Inflammatory macrophage treated with lipopolysaccharide for 1 hour (primary cell): ENCODE results near the gene NCKAP5L.
"Not testable (repeated sequence)": the region's sequence is repeated elsewhere in the genome, so short reads cannot be mapped to it uniquely, and the experiment has no call there.

Experiments
- DNase-seq, 2 donors: peaks; one replicate each; pipeline ENCODE4 v3.0.0-alpha.2; 2020 to 2022

The NCKAP5L gene, protein sequence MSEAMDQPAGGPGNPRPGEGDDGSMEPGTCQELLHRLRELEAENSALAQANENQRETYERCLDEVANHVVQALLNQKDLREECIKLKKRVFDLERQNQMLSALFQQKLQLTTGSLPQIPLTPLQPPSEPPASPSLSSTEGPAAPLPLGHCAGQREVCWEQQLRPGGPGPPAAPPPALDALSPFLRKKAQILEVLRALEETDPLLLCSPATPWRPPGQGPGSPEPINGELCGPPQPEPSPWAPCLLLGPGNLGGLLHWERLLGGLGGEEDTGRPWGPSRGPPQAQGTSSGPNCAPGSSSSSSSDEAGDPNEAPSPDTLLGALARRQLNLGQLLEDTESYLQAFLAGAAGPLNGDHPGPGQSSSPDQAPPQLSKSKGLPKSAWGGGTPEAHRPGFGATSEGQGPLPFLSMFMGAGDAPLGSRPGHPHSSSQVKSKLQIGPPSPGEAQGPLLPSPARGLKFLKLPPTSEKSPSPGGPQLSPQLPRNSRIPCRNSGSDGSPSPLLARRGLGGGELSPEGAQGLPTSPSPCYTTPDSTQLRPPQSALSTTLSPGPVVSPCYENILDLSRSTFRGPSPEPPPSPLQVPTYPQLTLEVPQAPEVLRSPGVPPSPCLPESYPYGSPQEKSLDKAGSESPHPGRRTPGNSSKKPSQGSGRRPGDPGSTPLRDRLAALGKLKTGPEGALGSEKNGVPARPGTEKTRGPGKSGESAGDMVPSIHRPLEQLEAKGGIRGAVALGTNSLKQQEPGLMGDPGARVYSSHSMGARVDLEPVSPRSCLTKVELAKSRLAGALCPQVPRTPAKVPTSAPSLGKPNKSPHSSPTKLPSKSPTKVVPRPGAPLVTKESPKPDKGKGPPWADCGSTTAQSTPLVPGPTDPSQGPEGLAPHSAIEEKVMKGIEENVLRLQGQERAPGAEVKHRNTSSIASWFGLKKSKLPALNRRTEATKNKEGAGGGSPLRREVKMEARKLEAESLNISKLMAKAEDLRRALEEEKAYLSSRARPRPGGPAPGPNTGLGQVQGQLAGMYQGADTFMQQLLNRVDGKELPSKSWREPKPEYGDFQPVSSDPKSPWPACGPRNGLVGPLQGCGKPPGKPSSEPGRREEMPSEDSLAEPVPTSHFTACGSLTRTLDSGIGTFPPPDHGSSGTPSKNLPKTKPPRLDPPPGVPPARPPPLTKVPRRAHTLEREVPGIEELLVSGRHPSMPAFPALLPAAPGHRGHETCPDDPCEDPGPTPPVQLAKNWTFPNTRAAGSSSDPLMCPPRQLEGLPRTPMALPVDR (N-terminal part only)

DNA sequence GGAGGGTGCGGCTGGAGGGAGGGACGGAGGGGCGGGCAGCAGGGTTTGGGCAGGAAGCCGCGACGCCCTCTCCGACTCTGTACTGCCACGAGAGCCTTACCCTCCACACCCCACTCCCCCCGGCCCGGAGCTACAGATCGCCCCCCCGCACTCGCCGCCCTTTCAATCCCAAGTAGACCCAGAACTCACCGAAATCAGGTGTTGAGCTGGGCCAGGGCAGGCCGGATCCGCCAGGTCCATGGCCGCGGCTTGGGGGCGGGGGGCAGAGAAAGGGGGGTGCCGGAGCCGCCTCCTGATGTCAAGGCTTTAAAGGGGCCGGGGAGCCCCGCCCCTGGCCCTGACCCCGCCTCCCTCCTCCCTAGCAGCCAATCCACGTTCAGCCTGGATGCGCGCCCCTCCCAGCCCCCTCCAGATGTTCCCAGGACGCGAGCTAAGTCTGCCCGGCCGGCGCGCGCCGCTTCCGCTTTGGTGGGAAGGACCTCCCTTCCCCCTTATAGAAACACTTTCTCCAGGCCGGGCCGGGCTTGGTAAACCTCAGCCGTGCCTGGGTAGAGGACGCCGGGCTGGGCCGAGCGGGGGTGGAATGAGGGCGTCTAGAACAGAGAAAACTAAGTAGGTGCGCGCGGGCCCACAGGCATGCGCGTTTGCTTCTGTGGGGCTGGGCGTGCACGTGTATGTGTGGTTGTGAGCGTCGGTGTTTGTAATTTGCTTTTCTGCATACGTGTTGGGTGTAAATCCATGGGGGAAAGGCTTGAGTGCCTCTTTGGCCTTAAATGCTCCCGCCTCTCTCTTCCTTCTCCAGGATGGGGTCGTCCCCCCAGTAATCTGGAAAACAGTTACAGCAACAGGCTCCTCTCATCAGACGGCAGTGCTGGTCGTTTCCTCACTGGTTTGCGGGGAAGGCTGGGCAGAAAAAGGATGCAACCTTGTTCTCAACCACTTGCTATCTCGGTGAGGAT lies at the start of gene NCKAP5L:
TSS of gene NCKAP5L (minus strand) at position 281 of the 959 bp plus-strand sequence. CDS start 24,369 bp downstream, outside the sequence.
- DNase-seq: peak; percentile 92 to 97

DNA sequence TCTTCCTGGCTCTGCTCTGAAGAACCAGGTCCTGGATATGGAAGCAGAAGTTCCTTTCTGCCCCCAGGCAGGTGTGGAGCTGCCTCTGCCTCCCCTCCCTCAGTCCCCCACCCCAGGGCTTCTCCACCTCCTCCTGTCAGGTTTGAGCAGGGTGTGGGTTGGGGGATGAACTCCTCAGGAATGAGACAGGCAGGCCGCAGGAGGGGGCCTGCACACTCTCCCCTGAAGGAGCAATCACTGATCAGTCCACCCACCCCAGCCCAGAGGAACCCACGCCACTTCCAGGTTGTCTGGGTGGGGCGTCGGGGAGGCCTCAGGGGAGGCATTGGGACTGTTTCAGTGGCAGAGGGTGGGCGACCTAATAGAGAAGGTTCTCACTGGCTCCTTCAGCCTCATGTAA lies 48.9 kb upstream of the NCKAP5L start:
- DNase-seq: no peak

DNA sequence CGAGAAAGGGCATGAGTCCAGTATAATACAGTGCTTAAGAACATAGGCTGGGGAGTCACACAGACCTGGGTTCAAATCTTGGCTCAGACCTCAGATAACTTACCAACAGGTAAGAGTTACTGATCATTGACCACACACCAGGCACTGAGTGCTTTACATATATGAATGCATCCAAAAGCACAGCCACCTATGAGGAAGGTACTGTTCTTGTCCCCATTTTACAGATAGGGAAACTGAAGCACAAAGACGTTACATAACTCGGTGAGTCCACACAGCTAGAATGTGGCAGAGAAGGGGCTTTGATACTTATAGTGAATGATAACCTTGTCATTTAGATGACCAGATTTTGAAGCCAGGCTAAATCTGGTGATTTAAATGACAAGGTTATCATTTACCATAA lies 47.9 kb upstream of the NCKAP5L start:
- DNase-seq: no peak

DNA sequence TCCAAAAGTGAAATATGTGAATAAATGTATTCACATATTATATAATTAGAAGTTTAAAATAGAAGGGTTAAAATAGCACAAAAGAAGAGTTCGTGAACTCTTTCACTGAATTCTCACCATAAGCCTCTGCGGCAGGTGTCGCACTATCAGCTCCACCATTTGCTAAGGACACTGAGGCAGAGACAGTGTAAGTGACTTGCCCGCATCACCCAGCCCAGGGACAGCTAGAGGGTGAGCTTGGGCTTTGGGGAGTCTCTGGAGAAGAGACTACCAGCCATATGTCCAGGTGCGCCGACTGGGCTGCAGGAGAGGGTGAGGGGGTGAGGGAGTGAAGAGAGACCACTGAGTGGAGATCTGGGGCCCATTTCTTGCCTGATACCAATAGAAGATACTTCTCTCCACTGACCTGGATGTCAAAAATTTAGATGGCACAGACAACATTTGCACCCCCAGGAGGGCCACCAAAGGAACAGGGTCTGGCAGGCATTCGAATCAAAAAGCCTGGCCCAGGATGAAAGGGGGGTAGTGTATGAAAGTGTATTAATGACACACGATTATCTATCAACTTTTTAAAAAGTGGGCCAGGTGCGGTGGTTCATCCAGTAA lies 47.0 kb upstream of the NCKAP5L start:
- no peak for DNase-seq

DNA sequence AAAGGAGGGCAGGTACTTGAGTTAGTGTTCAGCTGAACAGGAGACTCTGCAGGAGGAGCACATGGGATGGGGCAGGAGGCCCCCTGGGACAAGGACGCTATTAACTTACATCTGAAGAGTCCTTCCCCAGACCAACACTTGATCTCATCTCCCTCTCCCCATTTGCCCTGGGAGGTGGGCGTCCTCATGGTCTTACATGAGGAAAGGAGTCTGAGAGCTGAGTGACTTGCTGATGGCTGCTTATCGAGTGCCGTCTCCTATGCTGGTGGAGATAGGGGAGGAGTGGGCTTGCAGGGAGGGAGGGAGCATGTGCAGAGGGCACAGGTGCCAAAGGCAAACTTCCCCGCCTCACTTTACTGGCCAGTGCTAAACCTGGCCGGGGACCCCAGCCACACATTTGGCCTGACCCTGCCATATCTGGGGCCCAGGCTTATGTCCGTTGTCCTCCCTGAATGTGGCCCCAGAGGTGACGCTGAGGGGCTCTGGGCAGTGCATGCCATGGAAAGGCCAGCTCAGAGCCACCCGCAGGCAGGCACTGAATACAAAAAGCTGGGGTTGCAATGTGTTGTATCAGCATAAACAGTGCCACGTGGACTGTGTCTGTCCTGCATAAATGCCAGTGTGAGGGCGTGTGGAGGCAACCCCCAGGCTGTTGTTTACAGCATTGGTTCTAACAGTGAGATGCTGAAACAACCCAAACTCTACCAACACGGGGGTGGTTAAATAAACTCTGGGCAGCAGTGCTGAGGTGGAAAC lies 46.1 kb upstream of the NCKAP5L start:
- DNase-seq: no peak

DNA sequence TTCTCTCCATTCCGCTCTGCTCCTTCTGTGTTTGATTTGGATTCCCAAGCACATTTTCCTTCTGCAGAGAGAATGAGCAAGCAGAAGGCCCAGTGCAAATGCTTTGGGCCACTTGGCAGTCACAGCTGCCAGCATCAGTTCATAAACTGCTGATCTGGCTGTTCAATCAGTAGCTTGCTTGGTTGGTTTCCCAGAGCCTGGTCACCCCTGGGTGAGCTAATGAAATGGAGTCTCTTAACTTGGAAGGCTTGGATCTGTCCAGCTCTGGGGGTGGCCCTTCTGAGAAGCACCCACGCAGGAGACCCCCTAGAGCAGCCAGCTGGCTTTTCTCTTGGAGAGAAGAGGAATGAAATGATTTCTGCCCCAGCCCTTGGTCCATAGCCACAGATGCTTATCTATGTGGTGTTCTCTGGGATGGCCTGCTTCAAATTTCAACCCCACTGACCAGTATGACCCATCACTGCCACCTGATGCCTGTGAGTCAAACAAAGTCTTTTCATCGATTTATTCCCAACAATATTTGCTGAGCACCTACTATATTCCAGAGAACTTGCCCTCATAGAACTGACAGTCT lies 45.2 kb upstream of the NCKAP5L start:
- DNase-seq: no peak

DNA sequence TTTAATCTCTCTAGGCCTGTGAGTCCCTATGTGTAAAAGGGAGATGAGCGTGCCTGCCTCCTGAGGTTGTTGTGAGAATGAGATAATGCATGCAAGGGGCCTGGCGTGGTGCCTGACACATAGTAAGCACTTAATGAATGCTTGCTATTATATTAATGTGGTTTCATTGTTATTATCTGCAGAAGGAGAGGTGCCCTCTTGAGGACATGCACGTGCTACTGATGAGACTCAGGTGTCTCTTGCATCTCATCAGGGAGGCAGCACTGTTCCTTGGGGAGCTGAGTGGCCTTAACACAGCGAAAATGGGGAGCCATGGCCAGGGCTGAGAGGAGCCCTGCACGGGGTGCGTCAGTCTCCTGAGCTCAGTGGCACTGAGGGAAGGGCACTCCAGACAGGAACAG lies 44.6 kb upstream of the NCKAP5L start:
- no peak for DNase-seq

DNA sequence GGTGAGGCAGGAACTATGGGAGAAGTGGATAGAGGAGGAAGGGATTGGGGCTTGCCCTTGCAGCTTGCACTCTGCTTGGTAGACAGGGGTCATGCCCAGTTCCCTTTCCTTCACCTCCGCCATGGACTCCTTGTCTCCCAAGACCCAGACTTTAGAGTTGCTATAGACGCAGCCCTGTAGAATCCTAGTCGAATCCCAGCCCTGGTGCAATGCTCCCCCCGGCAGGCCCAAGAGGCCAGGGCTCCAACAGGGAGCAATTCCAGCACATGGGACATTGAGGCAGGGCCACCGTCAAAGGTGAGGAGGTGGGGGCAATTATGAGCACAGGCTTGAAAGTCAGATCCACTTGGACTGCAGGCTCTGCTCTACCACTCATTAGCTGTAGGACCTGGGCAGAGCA lies 44.2 kb upstream of the NCKAP5L start:
- DNase-seq: no peak

DNA sequence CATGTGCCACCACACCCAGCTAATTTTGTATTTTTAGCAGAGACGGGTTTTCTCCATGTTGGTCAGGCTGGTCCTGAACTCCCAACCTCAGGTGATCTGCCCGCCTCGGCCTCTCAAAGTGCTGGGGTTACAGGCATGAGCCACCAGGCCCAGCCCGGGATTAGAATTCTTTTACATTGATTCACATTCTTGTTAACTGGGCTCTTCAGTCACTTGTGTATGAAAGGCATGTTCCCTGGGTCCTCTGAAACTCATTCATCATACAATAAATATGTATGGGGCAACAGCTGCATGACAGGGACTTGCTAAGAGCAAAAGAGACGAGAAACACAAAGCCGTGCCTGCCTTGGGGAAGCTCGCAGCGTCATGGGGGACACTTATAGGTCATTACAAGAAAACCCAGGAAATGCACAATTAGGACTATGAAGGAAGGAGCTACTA lies 43.6 kb upstream of the NCKAP5L start:
- DNase-seq: not testable (repeated sequence)

DNA sequence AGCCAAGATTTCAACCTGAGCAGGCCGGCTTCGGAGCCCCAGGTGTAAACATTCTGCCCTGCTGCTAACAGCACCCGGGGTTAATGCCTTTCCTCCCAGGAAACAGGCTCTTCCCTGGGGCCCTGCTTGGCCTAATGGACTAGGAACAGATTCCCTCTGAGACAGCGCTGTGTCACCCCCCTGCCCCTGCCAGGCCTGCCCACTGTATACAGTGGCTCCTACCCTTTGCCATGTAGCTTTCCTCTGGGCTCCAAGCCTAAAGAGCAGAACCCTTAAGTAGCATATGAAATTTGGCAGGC lies 43.0 kb upstream of the NCKAP5L start:
- DNase-seq: no peak

DNA sequence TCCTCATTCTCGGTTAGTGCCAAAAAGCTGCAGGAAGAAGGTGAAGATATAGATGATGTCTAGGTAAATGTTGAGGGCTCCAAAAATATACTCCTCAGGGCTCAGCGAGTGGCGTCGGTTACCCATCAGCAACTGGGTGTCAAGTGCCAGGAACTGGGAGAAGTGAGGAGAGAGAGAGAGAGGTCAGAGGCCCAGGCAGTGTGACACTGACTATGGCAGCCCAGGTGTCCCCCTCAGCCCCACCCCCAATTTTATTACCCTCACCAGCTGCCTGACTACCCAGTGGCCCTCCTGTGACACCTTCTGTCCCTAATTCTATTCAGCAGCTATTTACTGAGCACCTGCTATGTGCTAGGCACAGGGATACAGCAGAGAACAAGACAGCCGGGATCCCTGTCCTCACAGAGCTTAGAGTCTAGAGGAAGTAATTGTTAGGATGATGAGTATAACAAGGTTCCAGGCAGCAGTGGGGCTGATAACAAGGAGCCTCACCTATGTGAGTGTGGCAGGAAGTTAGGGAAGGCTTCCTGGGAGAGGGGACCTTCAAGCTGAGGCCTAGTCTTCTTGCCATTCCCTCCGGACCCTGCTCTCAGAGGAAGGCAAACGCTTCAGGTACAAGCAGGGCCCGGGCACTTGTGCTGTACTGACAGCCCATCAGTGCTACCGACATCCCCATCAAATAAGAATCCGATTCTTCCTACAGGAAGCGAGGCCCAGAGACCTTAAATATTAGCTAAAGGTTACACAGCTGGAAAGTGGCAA lies 42.5 kb upstream of the NCKAP5L start:
- DNase-seq: no peak

DNA sequence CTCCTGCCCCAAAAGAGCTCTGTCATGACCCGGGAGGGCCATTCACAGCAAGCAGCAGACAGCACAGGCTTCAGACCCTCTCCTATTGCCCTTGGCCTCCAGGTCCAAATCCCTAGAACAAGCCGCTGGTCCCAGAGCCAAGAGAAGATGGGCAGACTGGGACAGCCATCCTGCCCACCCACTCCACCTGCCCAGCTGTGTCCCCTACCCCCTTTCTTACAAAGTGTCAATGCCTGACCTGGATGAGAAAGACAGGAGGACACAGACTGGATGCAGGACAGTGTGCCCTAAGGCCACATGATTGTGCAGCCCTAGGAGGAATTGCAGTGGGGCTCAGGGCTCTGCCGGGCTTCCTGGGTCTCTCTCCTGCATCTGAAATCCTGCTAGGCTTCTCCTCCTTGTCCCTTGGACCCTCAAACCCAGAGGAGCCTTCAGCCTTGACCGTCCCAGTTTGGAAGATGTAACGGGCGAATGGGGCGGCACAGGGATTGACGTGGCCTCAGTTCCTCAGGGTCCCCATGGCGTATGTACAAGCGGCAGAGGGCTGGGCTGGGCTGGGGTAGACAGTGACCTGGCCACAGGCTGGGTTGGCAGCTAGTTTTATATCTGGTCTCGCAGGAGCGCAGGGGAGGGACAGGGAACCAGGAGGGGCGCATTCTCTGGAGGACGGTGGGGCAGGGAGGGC lies 41.7 kb upstream of the NCKAP5L start:
- DNase-seq: no peak

DNA sequence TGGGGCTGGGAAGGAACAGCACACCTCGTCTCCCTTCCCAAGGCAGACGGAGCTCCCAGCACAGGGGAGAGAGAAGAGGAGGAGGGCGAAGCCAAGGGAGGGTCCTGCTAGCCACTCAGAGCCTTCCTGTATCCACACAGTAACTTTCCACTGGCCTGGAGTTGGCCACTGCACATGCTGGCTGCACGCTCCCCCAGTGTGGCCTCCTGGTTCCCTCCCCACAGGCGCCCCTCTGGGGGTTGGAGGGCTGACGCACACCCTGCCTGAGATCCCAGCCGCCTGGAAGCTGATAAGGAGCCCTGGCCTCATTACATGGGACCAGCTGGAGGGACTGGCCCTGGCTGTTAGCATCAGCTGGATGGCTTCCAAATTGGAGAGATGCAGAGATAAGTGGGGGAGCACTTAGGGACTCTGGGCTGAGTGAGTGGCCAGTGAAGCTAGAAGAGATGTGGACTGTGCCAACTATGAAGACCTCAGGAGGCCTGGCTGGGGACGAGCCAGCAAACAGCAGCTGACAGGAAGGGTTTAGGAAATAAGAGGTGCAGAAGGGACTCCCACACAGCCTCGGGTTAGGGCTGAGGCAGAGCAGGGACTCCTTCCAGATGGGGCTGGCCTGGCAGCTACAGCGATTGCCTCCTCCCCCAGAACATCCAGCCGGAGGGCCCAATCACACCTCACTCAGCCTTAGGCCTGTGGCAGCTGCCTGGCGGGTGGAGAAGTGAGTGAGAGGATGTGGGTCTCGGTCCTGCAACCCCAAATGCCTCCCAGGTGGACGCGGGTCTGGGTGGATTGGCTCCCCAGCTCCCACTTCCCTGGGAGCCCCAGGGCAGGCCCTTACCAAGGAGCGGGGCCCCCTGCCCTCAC lies 41.0 kb upstream of the NCKAP5L start:
- peak; percentile 3 to 54 for DNase-seq

DNA sequence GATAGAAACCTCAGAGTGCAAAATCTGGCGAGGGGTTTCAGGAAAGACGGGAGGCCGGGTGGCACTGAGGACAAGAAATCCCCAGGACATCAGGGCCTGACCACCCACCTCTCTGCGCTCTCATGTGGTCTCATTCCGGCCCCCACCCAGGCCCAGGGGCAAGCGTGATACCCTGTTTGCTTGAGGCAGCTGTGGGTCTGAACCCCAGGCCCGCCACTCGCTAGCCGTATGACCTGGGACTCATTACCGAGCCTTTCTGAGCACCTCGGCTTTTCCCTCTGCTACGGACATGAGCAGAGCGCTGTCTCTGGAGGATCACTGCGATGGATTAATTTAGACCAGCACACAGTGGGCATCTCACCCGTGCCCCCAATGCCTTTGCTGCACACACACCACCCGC lies 40.2 kb upstream of the NCKAP5L start:
- DNase-seq: no peak

DNA sequence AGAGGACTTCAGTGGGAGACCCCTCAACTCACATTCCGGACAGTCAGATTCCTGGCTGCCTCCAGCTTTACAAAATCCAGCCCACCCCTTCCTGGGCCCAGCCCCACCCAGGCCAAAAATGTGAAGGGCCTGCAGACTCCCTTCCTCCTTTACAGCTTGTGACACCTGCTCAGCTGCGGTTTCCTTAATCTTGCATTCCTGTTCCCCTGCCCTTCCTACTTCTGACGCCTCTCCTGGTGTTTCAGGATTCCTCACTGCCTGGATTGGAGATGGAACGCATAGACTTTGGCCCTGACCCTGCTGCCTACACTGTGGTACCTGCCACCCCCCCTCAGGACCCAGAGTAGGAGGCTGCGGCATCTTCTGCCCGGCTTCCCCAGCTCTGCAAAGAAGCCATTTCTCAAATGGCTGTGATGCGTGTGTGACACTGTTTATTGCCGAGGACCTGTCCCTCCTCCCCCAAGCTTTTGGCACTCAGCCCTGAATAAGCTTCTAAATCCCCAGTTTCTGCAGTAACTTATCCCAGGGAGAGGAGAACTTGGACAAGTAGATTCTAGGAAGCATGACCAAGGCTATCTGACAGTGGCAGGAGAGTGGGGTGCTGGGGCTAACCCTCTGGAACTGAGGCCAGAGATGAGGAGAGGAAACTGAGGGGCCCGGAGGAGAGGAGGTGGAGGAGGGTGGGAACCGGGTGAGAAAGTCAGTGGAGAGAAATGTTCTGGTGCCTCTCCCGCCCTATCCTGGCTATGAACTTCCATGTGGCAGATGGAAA lies 39.5 kb upstream of the NCKAP5L start:
- no peak for DNase-seq

DNA sequence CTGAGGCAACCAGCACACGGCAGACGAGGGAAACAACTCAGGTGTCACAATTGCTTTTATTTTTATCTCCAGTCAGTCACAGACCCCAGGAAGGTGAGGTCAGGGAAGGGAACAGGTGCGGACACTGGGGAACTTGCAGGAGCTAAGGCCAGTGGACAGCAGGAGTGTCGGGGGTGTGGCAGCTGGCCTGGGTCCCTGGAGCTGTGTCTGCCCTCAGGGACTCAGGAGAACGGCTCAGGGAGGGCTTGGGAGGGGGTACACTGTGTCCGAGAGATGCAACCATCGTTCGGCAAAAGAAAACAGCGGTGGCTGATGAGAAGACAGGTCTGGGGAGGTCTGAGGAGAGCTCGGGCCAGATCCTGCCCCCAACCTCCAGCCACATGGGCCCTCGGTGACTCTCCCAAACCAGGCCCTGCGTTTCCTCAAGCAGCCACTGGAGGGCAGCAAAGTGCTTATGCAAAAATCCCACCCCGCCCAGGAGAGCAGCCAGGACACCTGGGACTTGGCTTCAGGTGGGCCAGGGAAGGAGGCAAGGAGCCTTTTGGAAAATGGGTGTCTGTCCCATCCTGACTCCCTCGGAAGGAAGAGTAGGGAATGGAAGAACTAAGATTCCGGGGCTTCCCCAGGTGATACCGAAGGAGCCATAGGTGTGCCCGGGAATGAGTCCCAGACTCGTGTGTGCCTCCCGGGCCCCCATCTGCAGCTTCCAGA lies 38.8 kb upstream of the NCKAP5L start:
- peak; percentile 29 to 85 for DNase-seq

DNA sequence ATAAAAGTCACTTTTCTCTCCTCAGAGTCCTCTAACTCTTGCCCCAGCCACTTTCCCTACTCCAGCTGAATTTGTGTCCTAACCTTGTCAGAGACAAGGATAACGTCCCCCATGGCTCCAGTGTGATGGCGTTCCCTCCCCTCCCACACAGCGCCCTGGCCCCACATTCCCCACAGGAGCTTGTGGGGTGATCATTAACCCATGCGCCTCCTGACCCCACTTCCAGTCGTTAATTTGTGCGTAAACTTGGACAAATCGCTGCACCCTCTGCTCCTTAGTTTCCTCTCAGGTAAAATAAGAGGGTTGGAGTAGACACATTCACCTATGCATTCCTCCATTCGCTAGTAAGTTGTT lies 37.5 kb upstream of the NCKAP5L start:
- DNase-seq: no peak
